Measurements from ENCODE around the gene AKT1S1. TPM values are rescaled to one million over a fixed set of nuclear protein-coding genes. Genes with fewer than 3 reads are reported as not detected.

Gene AKT1S1
- total RNA-seq, 3 donors from 2014 or later (not counting 1 experiment from before 2014, with no cell fraction given): 12.8 to 17.8 (median 16.1) TPM

DNA sequence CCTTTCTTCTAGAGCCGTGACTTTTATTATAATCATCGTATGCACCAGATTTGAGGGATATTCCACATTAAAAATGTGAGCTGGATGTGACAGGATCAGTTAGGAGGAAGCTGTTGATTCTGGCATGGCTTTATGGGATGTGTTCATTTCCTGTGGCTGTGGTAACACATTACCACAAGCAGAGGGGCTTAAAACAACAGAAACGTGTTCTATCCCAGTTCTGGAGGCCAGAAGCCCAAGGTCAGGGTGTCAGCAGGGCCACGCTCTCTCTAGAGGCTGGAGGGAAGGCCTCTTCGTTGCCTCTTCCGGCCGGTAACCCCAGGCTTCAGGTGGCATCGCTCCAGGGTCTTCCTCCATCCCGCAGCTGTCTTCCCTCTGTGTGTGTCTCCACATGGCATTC lies 44.6 kb downstream of the AKT1S1 start:
- DNase-seq (no peak), ATAC-seq (no peak)
- Histone ChIP-seq H3K36me3 (ENCODE audit: control insufficient read depth, insufficient read depth, low read length) (peaks cover 57% of the 10 kb centered on the region), H3K27me3 (ENCODE audit: control insufficient read depth, insufficient read depth, low read length) (no peaks in the 10 kb centered on the region), H3K4me3 (ENCODE audit: low read length) (no peak overlapping the region), H3K9me3 (ENCODE audit: control insufficient read depth, insufficient read depth, low read length) (no peaks in the 10 kb centered on the region), H3K27ac (ENCODE audit: low read length) (no peak overlapping the region), H3K4me1 (ENCODE audit: control insufficient read depth, insufficient read depth, low read length) (no peaks in the 10 kb centered on the region)
- H3K36me3 Mint-ChIP-seq: no peaks in the 10 kb centered on the region
- H3K27ac Mint-ChIP-seq: no peak overlapping the region
- no peak overlapping the region for H3K4me3 Mint-ChIP-seq
- TF ChIP-seq, protein P1, sequence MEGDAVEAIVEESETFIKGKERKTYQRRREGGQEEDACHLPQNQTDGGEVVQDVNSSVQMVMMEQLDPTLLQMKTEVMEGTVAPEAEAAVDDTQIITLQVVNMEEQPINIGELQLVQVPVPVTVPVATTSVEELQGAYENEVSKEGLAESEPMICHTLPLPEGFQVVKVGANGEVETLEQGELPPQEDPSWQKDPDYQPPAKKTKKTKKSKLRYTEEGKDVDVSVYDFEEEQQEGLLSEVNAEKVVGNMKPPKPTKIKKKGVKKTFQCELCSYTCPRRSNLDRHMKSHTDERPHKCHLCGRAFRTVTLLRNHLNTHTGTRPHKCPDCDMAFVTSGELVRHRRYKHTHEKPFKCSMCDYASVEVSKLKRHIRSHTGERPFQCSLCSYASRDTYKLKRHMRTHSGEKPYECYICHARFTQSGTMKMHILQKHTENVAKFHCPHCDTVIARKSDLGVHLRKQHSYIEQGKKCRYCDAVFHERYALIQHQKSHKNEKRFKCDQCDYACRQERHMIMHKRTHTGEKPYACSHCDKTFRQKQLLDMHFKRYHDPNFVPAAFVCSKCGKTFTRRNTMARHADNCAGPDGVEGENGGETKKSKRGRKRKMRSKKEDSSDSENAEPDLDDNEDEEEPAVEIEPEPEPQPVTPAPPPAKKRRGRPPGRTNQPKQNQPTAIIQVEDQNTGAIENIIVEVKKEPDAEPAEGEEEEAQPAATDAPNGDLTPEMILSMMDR (IDR thresholded peaks at IDR 0.05): no peak
- intact Hi-C loops (cut with micrococcal nuclease): no loop called here
- H3K27me3 Mint-ChIP-seq (ENCODE audit: low read depth in 2 of 2): no peaks in the 10 kb centered on the region
- 57% methylated on average over 9 of the region's 9 CpGs for WGBS (ENCODE audit: insufficient coverage)
- H3K9me3 Mint-ChIP-seq: no peaks in the 10 kb centered on the region
- peaks cover 5 to 10% of the 10 kb centered on the region in 2 donors for H3K4me1 Mint-ChIP-seq

DNA sequence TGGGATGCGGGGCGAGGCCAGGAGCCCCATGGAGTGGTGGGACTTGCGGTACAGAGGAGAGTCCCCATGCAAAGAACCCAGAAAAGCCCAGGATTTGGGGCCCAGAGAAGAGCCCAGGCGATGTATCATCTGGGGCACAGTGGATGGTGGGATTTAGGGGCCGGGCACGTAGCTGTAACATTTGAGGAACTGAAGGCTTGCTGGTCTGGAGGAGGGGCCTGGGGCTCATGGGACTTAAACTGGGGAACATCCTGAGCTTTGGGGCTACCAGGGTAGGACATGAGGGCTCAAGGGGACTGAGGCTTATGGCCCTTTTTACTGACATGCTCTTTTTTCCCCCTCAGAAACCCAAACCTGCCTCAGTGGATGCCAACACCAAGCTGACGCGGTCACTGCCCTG lies 45.6 kb downstream of the AKT1S1 start:
- Mint-ChIP-seq H3K4me3 (no peak overlapping the region), H3K27me3 (ENCODE audit: low read depth in 2 of 2) (no peaks in the 10 kb centered on the region), H3K4me1 (peaks cover 6% of the 10 kb centered on the region in 2 donors), H3K9me3 (no peaks in the 10 kb centered on the region), H3K36me3 (no peaks in the 10 kb centered on the region), H3K27ac (no peak overlapping the region)
- H3K4me3 ChIP-seq (ENCODE audit: low read length): no peak overlapping the region
- H3K9me3 ChIP-seq (ENCODE audit: control insufficient read depth, insufficient read depth, low read length): no peaks in the 10 kb centered on the region
- H3K36me3 ChIP-seq (ENCODE audit: control insufficient read depth, insufficient read depth, low read length): peaks cover 52% of the 10 kb centered on the region
- H3K4me1 ChIP-seq (ENCODE audit: control insufficient read depth, insufficient read depth, low read length): no peaks in the 10 kb centered on the region
- DNase-seq (no peak), ATAC-seq (no peak)
- 94% methylated on average over 8 of the region's 8 CpGs for WGBS (ENCODE audit: insufficient coverage)
- TF ChIP-seq, protein P1 (IDR thresholded peaks at IDR 0.05): no peak
- no peaks in the 10 kb centered on the region for H3K27me3 ChIP-seq (ENCODE audit: control insufficient read depth, insufficient read depth, low read length)
- no peak overlapping the region for H3K27ac ChIP-seq (ENCODE audit: low read length)
- intact Hi-C loops (cut with micrococcal nuclease): no loop called here

DNA sequence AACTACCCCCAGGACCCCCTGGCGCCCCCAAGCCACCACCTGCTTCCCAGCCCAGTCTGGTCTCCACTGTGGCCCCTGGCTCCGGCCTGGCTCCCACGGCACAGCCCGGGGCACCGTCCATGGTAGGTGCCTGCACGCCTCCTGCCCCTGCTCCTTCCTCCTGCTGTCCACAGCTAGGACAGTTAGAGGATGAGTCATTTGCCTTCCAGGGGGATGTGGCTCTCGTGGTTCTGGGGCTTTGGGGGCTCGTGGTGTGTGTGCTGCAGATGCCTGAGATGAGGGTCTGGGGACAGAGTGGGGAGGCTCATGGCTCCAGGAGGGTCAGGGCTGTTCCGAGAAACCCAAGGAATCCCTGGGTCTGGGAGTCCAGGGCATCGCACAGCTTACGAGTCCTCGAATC lies 46.4 kb downstream of the AKT1S1 start:
- WGBS (ENCODE audit: insufficient coverage): 87% methylated on average over 12 of the region's 12 CpGs
- Histone ChIP-seq H3K4me3 (ENCODE audit: low read length) (no peak overlapping the region), H3K27ac (ENCODE audit: low read length) (no peak overlapping the region), H3K4me1 (ENCODE audit: control insufficient read depth, insufficient read depth, low read length) (no peaks in the 10 kb centered on the region), H3K27me3 (ENCODE audit: control insufficient read depth, insufficient read depth, low read length) (no peaks in the 10 kb centered on the region), H3K9me3 (ENCODE audit: control insufficient read depth, insufficient read depth, low read length) (no peaks in the 10 kb centered on the region), H3K36me3 (ENCODE audit: control insufficient read depth, insufficient read depth, low read length) (peaks cover 46% of the 10 kb centered on the region)
- TF ChIP-seq, protein P1 (IDR thresholded peaks at IDR 0.05): no peak
- H3K27ac Mint-ChIP-seq: no peak overlapping the region
- intact Hi-C loops (cut with micrococcal nuclease): no loop called here
- no peak overlapping the region for H3K4me3 Mint-ChIP-seq
- no peaks in the 10 kb centered on the region for H3K9me3 Mint-ChIP-seq
- no peaks in the 10 kb centered on the region for H3K27me3 Mint-ChIP-seq (ENCODE audit: low read depth in 2 of 2)
- no peaks in the 10 kb centered on the region for H3K36me3 Mint-ChIP-seq
- peaks cover 8 to 11% of the 10 kb centered on the region in 2 donors for H3K4me1 Mint-ChIP-seq
- DNase-seq: no peak
- ATAC-seq: no peak

DNA sequence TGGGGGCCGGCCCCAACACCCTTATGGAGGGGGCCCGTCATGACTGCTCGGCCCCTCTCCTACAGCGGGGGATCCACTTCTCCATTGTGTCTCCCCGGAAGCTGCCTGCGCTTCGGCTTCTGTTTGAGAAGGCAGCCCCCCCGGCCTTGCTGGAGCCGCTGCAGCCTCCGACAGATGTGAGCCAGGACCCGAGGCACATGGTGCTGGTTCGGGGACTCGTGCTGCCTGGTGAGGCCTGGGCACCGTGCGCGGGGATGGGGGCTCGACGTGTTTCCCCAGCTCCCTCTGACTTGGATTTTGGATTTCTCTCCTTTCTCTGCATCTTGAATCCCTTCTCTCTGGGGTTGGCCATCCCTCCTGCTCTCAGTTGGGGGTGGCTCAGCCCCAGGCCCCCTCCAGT lies 47.4 kb downstream of the AKT1S1 start:
- no peak overlapping the region for H3K4me3 Mint-ChIP-seq
- Histone ChIP-seq H3K9me3 (ENCODE audit: control insufficient read depth, insufficient read depth, low read length) (no peaks in the 10 kb centered on the region), H3K4me1 (ENCODE audit: control insufficient read depth, insufficient read depth, low read length) (no peaks in the 10 kb centered on the region), H3K27me3 (ENCODE audit: control insufficient read depth, insufficient read depth, low read length) (no peaks in the 10 kb centered on the region), H3K36me3 (ENCODE audit: control insufficient read depth, insufficient read depth, low read length) (peaks cover 36% of the 10 kb centered on the region), H3K27ac (ENCODE audit: low read length) (no peak overlapping the region), H3K4me3 (ENCODE audit: low read length) (no peak overlapping the region)
- DNase-seq (no peak), ATAC-seq (no peak)
- no peaks in the 10 kb centered on the region for H3K27me3 Mint-ChIP-seq (ENCODE audit: low read depth in 2 of 2)
- H3K9me3 Mint-ChIP-seq: no peaks in the 10 kb centered on the region
- TF ChIP-seq, protein P1 (IDR thresholded peaks at IDR 0.05): no peak
- no peaks in the 10 kb centered on the region for H3K36me3 Mint-ChIP-seq
- 97% methylated on average over 18 of the region's 18 CpGs for WGBS (ENCODE audit: insufficient coverage)
- intact Hi-C loops (cut with micrococcal nuclease): no loop called here
- H3K4me1 Mint-ChIP-seq: peaks cover 8 to 11% of the 10 kb centered on the region in 2 donors
- H3K27ac Mint-ChIP-seq: no peak overlapping the region

Measured in natural killer cell (primary cell).